Fibroblast of pulmonary artery (primary cell): Measurements from ENCODE around the gene NKPD1.

ENCODE experiments used
- DNase-seq: peaks from one replicate; pipeline ENCODE4 v3.0.0-alpha.2; 2010; ENCODE audit warnings: low read depth
- H3K4me3 ChIP-seq: replicated peaks from 2 replicates; pipeline ENCODE4 v1.5.1; 2011; ENCODE audit warnings: low read depth, mild to moderate bottlenecking, control low read depth, low read length, moderate library complexity
- TF ChIP-seq, protein P1 (sequence below): IDR thresholded peaks from 2 replicates; pipeline ENCODE4 v1.5.1; 2011; ENCODE audit warnings: mild to moderate bottlenecking, control low read depth, low read length, inconsistent platforms; ENCODE audit errors: missing control alignments

The NKPD1 gene

GRCh38 chr19:45149129-45149528, 11.7 kb downstream of the NKPD1 start:
- no peak for DNase-seq
- H3K4me3 ChIP-seq = no peak overlapping the region
- TF ChIP-seq, protein P1, sequence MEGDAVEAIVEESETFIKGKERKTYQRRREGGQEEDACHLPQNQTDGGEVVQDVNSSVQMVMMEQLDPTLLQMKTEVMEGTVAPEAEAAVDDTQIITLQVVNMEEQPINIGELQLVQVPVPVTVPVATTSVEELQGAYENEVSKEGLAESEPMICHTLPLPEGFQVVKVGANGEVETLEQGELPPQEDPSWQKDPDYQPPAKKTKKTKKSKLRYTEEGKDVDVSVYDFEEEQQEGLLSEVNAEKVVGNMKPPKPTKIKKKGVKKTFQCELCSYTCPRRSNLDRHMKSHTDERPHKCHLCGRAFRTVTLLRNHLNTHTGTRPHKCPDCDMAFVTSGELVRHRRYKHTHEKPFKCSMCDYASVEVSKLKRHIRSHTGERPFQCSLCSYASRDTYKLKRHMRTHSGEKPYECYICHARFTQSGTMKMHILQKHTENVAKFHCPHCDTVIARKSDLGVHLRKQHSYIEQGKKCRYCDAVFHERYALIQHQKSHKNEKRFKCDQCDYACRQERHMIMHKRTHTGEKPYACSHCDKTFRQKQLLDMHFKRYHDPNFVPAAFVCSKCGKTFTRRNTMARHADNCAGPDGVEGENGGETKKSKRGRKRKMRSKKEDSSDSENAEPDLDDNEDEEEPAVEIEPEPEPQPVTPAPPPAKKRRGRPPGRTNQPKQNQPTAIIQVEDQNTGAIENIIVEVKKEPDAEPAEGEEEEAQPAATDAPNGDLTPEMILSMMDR = no peak

GRCh38 chr19:45147835-45148676, 12.7 kb downstream of the NKPD1 start:
- no peak overlapping the region for H3K4me3 ChIP-seq
- TF ChIP-seq, protein P1 = no peak
- DNase-seq = no peak

DNA sequence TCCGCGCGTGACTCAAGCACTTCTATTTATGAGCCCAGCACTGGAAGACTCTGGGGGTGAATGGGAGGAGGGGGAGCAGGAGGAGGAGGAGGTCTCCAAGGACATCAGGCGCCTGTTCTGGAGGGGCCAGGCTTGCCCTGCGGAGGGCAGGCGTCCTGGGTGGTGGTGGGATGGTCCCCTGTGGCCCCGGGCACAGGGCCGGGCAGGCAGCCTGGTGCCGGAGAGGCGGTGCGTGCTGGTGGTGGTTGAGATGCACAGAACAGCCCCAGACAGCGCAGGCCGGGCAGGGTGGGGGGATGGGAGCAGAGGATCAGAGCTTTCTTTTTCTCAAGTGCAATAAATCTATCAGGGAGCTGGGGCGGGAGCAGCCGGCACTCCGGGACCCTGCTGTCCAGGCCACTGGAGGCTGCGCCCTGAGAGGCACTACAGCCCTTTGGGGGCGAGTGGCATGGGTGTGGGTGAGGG, 14.0 kb downstream of the NKPD1 start:
- no peak overlapping the region for H3K4me3 ChIP-seq
- DNase-seq = no peak
- TF ChIP-seq, protein P1 = no peak

DNA sequence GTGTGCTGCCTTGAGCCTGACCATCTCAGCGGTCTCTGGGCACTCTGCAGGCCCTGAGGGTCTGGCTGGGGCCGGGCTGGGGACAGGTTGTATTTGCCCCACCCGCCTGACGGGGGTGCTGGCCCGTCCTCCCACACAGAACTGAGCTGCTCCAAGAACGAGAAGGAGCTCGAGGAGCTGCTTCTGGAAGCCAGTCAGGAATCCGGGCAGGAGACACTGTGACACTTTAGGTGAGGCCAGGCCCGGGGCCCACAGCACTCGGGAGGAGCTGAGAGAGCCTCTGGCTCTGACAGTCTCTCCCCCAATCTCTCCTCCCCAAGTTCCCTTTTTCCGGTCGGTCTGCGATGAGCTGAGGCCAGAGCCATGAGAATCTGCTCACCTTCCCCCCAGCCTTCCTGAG, 14.5 kb downstream of the NKPD1 start:
- no peak overlapping the region for H3K4me3 ChIP-seq
- TF ChIP-seq, protein P1 = no peak
- DNase-seq = no peak

DNA sequence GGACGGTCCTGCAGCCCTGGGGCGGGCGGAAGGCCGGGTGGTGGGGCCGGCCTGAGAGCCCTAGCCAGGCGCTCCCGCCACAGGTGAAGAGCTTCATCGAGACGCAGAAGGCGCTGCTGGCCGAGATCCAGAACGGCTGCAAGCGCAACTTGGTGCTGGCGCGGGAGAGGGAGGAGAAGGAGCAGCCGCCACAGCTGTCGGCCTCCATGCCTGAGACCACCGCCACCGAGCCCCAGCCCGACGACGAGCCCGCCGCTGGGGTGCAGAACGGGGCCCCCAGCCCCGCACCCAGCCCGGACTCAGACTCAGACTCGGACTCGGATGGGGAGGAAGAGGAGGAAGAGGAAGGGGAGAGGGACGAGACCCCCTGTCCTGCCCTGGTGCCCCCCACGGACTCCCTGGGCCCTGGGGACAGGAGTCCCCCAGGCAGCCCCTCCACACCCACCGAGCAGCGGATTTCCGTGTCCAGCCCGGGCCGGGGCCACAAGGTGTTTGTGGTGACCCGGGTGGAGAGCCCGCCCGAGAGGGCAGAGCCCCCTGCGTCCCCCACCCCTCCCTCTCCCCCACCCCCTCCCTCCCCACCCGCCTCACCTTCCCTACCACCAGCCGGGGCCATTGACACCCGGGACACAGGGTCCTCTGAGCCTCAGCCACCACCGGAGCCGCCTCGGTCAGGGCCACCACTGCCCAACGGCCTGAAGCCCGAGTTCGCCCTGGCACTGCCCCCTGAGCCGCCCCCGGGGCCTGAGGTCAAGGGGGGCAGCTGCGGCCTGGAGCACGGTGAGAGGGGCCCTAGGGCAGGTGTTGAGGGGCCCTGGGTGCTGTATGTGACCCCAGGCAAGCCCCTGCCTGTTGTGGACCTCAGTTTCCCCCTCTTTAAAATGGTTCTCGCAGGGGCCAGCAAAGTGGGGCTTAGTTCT, 15.3 kb downstream of the NKPD1 start:
- TF ChIP-seq, protein P1 = no peak
- DNase-seq = no peak
- no peak overlapping the region for H3K4me3 ChIP-seq

DNA sequence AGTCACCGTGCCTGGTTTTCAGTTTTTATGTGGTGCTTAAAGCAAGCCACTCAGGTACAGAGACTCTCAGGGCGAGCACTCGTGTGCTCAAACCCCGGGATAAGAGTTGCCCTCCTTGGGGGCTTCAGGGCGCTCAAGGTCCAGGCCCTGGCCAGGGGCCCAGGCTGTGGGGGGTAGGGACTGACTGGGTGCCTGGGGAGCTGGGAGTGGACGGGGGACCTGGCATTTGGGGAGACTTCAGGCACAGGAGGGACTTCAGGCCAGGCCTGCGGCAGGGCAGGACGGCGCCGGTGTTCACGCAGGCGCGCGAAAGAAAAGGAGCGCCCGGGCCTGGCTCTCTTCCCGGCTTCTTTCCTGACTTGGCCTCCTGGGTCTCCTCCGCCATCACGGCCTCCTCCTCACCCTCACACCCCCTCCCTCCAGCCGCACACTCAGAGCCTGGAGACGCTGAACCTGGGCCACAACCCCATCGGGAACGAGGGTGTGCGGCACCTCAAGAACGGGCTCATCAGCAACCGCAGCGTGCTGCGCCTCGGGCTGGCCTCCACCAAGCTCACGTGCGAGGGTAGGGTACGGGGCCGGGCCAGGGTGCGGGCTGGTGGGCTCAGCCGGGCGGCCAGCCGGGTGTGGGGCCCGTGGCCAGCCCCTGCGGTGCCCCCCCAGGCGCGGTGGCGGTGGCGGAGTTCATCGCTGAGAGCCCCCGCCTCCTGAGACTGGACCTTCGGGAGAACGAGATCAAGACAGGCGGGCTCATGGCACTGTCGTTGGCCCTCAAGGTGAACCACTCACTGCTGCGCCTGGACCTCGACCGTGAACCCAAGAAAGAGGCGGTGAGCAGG, 16.1 kb downstream of the NKPD1 start:
- H3K4me3 ChIP-seq = no peak overlapping the region
- TF ChIP-seq, protein P1 = no peak
- no peak for DNase-seq
